ENCODE measurements around the gene SCMH1. TPM values are rescaled to one million over a fixed set of nuclear protein-coding genes. Genes with fewer than 3 reads are reported as not detected.

The SCMH1 gene
- total RNA-seq, 1 experiment from 2014 or later, result 55.9 TPM

- H3K4me1 Mint-ChIP-seq (ENCODE audit: insufficient read depth, unreplicated experiment), result peaks cover 11% of the 10 kb centered on the region
- intact Hi-C loops (cut with micrococcal nuclease), result no loop called here
- TF ChIP-seq, protein P1, sequence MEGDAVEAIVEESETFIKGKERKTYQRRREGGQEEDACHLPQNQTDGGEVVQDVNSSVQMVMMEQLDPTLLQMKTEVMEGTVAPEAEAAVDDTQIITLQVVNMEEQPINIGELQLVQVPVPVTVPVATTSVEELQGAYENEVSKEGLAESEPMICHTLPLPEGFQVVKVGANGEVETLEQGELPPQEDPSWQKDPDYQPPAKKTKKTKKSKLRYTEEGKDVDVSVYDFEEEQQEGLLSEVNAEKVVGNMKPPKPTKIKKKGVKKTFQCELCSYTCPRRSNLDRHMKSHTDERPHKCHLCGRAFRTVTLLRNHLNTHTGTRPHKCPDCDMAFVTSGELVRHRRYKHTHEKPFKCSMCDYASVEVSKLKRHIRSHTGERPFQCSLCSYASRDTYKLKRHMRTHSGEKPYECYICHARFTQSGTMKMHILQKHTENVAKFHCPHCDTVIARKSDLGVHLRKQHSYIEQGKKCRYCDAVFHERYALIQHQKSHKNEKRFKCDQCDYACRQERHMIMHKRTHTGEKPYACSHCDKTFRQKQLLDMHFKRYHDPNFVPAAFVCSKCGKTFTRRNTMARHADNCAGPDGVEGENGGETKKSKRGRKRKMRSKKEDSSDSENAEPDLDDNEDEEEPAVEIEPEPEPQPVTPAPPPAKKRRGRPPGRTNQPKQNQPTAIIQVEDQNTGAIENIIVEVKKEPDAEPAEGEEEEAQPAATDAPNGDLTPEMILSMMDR (IDR thresholded peaks at IDR 0.05; ENCODE audit: unreplicated experiment), result no peak
- peaks cover 6% of the 10 kb centered on the region for H3K9me3 Mint-ChIP-seq (ENCODE audit: unreplicated experiment)
- POLR2A ChIA-PET, result interaction anchor here (1.0 kb wide), 1 partner anchor 14 kb away, joined by 3 read pairs; no protein-coding TSS in a partner anchor
- no peak overlapping the region for H3K27ac Mint-ChIP-seq (ENCODE audit: low read depth, unreplicated experiment)
- no TSS peak for BruUV-seq (replicated peaks)
- H3K4me3 Mint-ChIP-seq (ENCODE audit: unreplicated experiment), result no peak overlapping the region
- no peaks in the 10 kb centered on the region for H3K27me3 Mint-ChIP-seq (ENCODE audit: insufficient read depth, unreplicated experiment)
- no peaks in the 10 kb centered on the region for H3K36me3 Mint-ChIP-seq (ENCODE audit: insufficient read depth, unreplicated experiment)
- CTCF ChIA-PET, result no interaction called here
- no peak for DNase-seq (ENCODE audit: unreplicated experiment)
Observed at GRCh38 chr1:41169799-41170180, 72.3 kb downstream of the SCMH1 start.

- no peak overlapping the region for H3K27ac Mint-ChIP-seq (ENCODE audit: low read depth, unreplicated experiment)
- TF ChIP-seq, protein P1 (IDR thresholded peaks at IDR 0.05; ENCODE audit: unreplicated experiment), result no peak
- ChIA-PET POLR2A (interaction anchor here (0.7 to 1.0 kb wide), 3 partner anchors 15 to 154 kb away, joined by 3 read pairs; no protein-coding TSS in a partner anchor), CTCF (no interaction called here)
- intact Hi-C loops (cut with micrococcal nuclease), result no loop called here
- H3K4me3 Mint-ChIP-seq (ENCODE audit: unreplicated experiment), result no peak overlapping the region
- DNase-seq (ENCODE audit: unreplicated experiment), result no peak
- no TSS peak for BruUV-seq (replicated peaks)
- H3K4me1 Mint-ChIP-seq (ENCODE audit: insufficient read depth, unreplicated experiment), result peaks cover 8% of the 10 kb centered on the region
- H3K9me3 Mint-ChIP-seq (ENCODE audit: unreplicated experiment), result peaks cover 6% of the 10 kb centered on the region
- no peaks in the 10 kb centered on the region for H3K36me3 Mint-ChIP-seq (ENCODE audit: insufficient read depth, unreplicated experiment)
- H3K27me3 Mint-ChIP-seq (ENCODE audit: insufficient read depth, unreplicated experiment), result no peaks in the 10 kb centered on the region
Observed at GRCh38 chr1:41169066-41169798, 72.9 kb downstream of the SCMH1 start.

DNA sequence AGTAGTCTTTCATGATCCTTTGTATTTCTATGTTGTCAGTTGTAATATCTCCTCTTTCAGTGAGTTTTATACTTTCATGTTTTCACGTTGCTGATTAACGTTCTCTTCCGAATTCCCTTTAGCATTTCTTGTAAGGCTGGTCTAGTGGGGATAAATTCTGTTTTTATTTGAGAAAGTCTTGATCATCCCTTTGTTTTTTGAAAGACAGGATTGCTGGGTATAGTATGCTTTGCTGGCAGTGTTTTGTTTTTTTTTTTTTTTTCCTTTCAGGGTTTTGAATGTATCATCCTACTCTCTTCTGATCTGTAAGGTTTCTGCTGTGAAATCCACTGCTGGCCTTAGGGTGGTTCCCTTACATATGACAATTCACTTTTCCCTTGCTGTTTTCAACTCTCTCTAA lies 74.4 kb downstream of the SCMH1 start:
- TF ChIP-seq, protein P1 (IDR thresholded peaks at IDR 0.05; ENCODE audit: unreplicated experiment), result no peak
- CTCF ChIA-PET, result no interaction called here
- DNase-seq (ENCODE audit: unreplicated experiment), result no peak
- Mint-ChIP-seq H3K27ac (ENCODE audit: low read depth, unreplicated experiment) (no peak overlapping the region), H3K36me3 (ENCODE audit: insufficient read depth, unreplicated experiment) (no peaks in the 10 kb centered on the region), H3K27me3 (ENCODE audit: insufficient read depth, unreplicated experiment) (no peaks in the 10 kb centered on the region), H3K4me3 (ENCODE audit: unreplicated experiment) (no peak overlapping the region), H3K9me3 (ENCODE audit: unreplicated experiment) (peaks cover 6% of the 10 kb centered on the region), H3K4me1 (ENCODE audit: insufficient read depth, unreplicated experiment) (peaks cover 6% of the 10 kb centered on the region)
- BruUV-seq (replicated peaks), result no TSS peak
- POLR2A ChIA-PET, result no interaction called here
- intact Hi-C loops (cut with micrococcal nuclease), result no loop called here

GRCh38 chr1:41164727-41165126 lies 77.4 kb downstream of the SCMH1 start:
- TF ChIP-seq, protein P1 (IDR thresholded peaks at IDR 0.05; ENCODE audit: unreplicated experiment), result no peak
- CTCF ChIA-PET, result interaction anchor here (0.6 kb wide), 1 partner anchor 180 kb away, joined by 3 read pairs; no protein-coding TSS in a partner anchor
- H3K9me3 Mint-ChIP-seq (ENCODE audit: unreplicated experiment), result peaks cover 6% of the 10 kb centered on the region
- H3K27me3 Mint-ChIP-seq (ENCODE audit: insufficient read depth, unreplicated experiment), result no peaks in the 10 kb centered on the region
- no peaks in the 10 kb centered on the region for H3K4me1 Mint-ChIP-seq (ENCODE audit: insufficient read depth, unreplicated experiment)
- no peak for DNase-seq (ENCODE audit: unreplicated experiment)
- POLR2A ChIA-PET, result interaction anchor here (0.7 kb wide), 1 partner anchor 10 kb away, joined by 3 read pairs; no protein-coding TSS in a partner anchor
- no peak overlapping the region for H3K27ac Mint-ChIP-seq (ENCODE audit: low read depth, unreplicated experiment)
- intact Hi-C loops (cut with micrococcal nuclease), result no loop called here
- no peak overlapping the region for H3K4me3 Mint-ChIP-seq (ENCODE audit: unreplicated experiment)
- H3K36me3 Mint-ChIP-seq (ENCODE audit: insufficient read depth, unreplicated experiment), result no peaks in the 10 kb centered on the region
- BruUV-seq (replicated peaks), result no TSS peak
